ENCODE measurements around the gene ARID3A.

GRCh38 chr19:962683-963400 lies 37.0 kb downstream of the ARID3A start:
- TF ChIP-seq EZH2 (IDR thresholded peaks at IDR 0.05; ENCODE audit: insufficient read depth, poor library complexity, severe bottlenecking) (no peak), EZH2phosphoT487 (IDR thresholded peaks at IDR 0.05; ENCODE audit: insufficient read depth, low read depth) (no peak)
